NCI-H524 treated with DMSO at 0.1 percent for 48 hours (cell line): ENCODE results near the gene CEL.
A peak's percentile ranks its signal among the peaks of the same experiment; 100 is the strongest.
"Not testable (repeated sequence)": the region's sequence is repeated elsewhere in the genome, so short reads cannot be mapped to it uniquely, and the experiment has no call there.

ENCODE experiments used
- DNase-seq: peaks from one replicate; lab custom pipeline; 2025; lab: John Stamatoyannopoulos, UW

CEL gene

DNA sequence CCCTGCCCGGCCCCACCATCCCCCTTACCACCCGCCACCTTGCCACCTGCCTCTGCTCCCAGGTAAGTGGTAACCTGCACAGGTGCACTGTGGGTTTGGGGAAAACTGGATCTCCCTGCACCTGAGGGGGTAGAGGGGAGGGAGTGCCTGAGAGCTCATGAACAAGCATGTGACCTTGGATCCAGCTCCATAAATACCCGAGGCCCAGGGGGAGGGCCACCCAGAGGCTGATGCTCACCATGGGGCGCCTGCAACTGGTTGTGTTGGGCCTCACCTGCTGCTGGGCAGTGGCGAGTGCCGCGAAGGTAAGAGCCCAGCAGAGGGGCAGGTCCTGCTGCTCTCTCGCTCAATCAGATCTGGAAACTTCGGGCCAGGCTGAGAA lies at the start of gene CEL:
Gene CEL (plus strand): TSS at position 218 of the 382 bp plus-strand sequence. CDS start 22 bp downstream, at position 240.
- not testable (repeated sequence) for DNase-seq

GRCh38 chr9:133014696-133015095 lies 47.1 kb upstream of the CEL start:
- DNase-seq, result no peak

- no peak for DNase-seq
Observed at GRCh38 chr9:133023117-133023890, 38.5 kb upstream of the CEL start.

GRCh38 chr9:133026426-133026825 lies 35.4 kb upstream of the CEL start:
- DNase-seq, result no peak

DNA sequence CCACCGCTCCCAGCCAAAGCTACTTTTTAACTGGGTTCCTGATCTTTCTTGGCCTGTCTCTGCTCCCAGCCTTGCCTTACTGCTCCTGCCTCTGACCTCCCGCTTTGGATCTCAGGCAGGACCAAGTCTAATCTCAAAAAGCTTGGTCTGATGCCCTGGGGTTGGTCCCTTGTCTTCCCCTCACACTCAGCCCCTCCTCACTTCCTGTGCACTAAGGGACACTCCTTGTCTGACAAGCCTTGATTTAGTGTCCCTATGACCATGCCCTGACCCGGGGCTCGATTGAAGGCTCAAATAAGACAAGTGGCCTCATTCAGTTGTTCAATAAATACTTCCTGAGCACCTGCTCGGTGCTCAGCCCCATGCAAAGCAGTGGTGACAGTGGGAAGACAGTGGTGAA lies 34.6 kb upstream of the CEL start:
- DNase-seq, result no peak

DNA sequence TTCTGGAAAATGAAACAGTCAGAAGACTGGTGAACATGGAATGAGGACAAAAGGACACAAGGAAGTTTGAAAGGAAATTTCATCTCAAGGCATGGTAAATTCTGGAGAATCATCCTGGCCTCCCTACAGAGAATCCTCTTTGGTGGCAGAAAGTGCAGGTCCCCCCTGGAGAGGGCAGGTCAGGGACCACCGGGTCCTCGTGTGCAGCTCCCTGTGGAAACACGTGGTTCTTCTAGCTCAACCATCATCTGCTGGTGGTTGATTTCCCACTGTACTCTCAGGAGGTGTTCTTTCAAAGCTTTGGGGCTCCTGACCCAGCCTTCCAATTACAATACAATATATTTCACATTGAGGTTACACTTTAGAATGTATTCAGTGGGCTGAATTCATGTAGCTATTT lies 33.6 kb upstream of the CEL start:
- DNase-seq, result no peak

GRCh38 chr9:133029994-133030316 lies 31.8 kb upstream of the CEL start:
- no peak for DNase-seq

- peak; percentile 99 for DNase-seq
Observed at GRCh38 chr9:133030317-133031129, 31.3 kb upstream of the CEL start, which contains the start of gene GTF3C5. GTF3C5 (plus strand) TSS chr9:133030997; CDS start chr9:133031012, 15 bp downstream.

GRCh38 chr9:133031130-133031422 lies 30.7 kb upstream of the CEL start:
- DNase-seq, result no peak

GRCh38 chr9:133031496-133031911 lies 30.3 kb upstream of the CEL start:
- no peak for DNase-seq

DNA sequence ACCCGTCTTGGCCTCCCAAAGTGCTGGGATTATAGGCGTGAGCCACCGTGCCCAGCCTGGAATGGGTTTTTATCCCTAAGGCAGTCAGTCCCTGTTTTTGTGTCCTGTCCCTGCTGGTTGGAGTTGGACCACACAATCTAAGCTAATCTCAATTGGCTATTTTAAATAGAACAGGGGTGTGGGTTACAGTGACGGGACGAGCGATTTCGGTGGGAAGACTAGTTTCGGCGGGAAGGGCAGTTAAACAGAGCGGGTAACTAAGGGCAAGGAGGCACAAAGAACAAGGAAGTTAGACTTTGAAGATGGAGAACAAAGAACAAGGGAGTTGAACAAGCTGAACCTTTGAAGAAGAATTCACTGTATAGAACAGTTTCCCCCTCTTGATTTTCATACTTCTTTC lies 29.6 kb upstream of the CEL start:
- DNase-seq, result no peak

DNA sequence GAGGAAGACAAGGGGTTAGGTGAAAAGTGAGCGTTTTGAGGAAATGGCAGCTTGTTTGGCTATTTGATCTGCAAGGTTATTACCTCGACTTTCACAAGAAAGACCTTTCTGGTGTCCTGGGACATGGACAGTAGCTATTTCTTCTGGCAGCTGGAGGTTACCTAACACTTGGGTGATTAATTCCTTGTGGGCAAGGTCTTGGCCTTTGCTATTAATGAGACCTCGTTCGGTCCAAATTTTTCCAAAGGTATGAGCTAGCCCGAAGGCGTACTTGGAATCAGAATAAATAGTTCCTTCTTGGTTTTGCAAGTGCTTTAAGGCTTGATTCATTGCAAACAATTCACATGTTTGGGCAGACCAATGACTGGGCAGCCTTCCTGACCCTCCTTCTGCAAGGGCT lies 26.1 kb upstream of the CEL start:
- no peak for DNase-seq

DNA sequence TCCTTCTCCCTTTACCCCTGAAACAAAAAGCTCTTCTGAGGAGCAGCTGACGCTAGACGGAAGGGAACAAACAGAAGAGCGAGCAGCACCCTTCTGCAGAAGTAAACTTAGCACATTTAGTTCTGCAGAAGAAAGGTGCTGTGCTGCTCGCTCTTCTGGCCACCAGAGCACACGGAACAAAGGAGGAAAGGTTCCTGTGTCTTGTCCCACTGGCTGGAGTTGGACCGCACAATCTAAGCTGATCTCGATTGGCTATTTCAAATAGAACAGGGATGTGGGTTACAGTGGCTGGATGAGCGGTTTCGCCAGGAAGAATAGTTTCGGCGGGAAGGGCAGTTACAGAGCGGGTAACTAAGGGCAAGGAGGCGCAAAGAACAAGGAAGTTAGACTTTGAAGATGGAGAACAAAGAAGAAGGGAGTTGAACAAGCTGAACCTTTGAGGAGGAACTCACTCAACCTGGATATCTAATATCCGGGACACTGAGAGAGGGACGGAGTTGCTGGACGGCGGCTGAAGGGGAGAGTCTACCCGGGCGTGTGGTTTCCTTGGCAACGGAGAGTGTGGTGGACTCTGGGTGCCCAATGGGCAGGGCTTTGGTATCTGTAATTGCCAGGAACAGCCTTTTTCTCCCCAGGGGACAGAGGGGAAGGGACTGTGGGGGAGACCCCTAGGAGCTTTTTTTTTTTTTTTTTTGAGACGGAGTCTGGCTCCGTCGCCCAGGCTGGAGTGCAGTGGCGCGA lies 23.8 kb upstream of the CEL start:
- no peak for DNase-seq

GRCh38 chr9:133040892-133041479 lies 20.8 kb upstream of the CEL start:
- DNase-seq, result not testable (repeated sequence)

GRCh38 chr9:133041958-133042357 lies 19.8 kb upstream of the CEL start:
- DNase-seq, result no peak

DNA sequence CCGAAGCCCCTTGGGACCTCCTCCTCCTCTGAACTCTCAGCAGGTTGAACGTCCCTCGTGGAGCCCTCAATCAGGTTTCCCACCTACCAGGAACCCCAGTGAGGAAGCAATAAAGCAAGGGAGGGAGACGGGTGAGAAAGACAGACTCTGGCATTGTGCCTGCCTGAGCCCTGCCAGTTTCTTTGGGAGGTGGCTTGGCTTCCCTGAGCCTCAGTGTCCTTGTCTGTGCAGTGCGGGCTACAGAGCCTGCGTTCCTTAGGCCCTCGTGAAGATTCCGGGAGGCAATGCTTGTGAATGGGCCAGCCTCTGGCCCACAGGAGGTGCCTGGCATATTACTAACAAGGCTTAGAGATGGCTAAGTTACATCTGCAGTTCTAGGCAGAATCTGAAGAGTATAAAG lies 19.1 kb upstream of the CEL start:
- DNase-seq, result no peak

DNA sequence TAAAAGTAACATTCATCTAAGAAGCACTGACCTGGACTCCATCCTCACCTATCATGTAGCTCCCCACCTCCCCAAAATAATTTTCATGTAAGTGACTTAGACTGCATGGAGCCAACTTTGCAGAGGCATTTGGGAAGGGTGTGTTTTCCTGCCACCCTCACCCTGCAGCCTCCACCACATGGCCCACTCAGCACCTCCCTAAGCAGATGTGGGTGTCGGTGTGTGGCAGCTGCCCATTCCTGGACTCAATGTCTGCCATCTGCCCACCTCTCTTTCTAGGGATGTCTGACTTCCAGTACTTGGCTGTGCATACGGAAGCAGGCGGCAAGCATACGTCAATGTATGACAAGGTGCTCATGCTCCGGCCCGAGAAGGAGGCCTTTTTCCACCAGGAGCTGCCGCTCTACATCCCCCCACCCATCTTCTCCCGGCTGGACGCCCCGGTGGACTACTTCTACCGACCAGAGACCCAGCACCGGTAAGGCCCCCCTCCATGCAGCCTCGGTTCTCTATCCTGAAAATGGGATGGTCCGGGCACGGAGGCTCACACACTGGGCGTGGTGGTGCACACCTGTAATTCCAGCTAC lies 18.2 kb upstream of the CEL start:
- DNase-seq, result no peak

DNA sequence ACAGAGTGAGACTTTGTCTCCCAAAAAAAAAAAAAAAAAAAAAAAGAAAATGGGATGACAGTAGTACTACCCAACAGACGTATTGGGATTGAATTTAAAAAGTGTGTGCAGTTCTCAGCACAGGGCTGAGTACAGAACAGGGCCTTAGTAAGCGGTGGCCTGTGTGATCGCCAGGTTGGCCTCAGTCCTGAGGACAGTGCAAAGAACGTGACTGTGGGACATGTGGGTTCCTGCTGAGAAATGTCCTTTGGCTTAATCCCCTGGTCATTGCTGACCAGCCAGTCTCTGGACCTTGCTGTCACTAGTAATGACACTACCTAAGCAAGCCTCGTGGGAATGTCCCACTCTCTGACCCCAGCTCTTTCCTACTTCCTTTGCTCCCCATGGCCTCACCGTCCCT lies 17.7 kb upstream of the CEL start:
- no peak for DNase-seq

- no peak for DNase-seq
Observed at GRCh38 chr9:133044661-133045060, 17.1 kb upstream of the CEL start.

DNA sequence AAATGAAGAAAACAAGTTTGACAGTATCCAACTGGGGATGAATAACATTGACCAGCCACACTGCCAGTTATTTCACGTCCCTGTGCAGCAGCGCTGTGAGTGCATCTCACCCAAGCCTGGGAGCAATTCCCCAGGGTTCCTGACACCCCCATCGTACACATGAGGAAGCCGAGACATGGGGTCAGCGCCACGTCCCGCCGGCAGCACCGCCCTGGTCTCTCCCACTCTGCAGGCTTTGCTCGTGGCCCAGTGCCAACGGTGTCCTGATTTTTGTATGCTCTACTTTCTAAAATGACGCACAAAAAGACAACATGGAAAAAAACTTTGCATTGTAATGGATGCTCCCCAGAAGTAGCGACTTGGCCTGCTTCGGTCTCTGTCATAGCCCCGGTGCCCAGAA lies 16.6 kb upstream of the CEL start:
- DNase-seq, result no peak

DNA sequence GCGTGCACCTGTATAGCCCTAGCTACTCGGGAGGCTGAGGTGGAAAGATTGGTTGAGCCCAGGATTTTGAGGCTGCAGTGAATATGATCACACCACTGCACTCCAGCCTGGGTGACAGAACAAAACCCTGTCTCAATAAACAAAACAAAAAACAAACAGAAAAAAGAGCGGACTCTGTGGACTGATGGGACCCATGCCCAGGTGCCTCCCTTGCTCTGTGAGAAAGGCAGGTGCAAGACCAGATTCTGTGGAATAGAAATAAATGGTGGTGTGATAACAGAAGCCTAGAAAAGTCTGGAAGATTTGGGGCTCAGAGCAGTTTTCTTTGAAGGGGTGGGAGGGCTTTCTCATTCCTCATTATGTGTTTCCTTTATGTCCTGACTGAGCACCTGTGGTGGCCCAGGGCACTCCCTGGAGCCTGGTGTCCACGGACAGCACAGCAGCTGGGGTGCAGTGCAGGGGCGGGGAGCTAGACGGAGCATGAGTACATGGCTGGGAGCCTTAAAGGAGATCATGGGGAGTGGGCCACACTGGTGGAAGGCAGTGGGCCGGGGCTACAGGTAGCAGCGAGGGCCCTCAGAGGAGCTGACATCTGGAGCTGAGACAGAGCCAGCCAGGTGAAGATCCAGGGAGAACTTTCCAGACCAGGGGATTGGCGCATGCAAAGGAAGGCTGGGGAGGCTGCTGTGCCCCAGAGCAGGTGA lies 15.4 kb upstream of the CEL start:
- DNase-seq, result no peak

- no peak for DNase-seq
Observed at GRCh38 chr9:133046900-133047295, 14.9 kb upstream of the CEL start.
